Measurements from ENCODE around the gene CLDN19.

CLDN19 gene

DNA sequence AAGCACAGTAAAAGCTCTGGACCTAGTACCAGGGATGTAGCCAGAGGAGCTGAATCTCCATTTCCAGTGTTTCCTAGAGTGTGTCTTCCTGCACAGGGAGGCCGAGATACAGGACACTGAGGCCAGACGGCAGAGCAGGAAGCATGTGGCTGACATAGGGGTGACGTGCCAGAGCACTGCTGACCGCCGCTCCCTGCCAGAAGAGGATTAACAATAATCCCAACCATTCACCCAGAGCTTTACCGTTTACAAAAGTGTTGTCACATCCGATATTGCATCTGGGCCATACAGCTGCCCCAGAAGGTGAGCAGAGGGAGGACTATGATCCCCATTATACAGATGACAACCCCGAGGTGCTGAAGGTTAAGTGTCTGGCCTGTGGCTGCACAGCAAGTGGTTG lies 5.8 kb upstream of the CLDN19 start:
- no peak overlapping the region for H3K4me3 ChIP-seq (ENCODE audit: low read depth, low read length)
- DNase-seq (ENCODE audit: low read depth) = no peak
- TF ChIP-seq CTCF (IDR thresholded peaks at IDR 0.05; ENCODE audit: insufficient read depth, low read depth, low read length, missing control alignments) = no peak

DNA sequence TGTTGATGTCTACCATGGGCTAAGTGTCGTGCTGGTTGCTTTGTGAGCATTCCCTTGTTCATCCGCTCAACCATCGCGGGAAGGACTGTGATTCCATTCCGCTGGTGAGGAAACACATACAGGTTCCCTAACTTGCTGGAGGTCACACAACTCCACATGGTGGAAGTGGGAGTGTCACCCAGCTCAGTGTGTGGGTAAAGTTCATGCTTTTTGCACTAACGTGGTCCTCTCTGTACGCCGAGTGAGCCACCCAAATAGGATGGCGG lies 4.0 kb upstream of the CLDN19 start:
- no peak for TF ChIP-seq CTCF (IDR thresholded peaks at IDR 0.05; ENCODE audit: insufficient read depth, low read depth, low read length, missing control alignments)
- no peak overlapping the region for H3K4me3 ChIP-seq (ENCODE audit: low read depth, low read length)
- DNase-seq (ENCODE audit: low read depth) = no peak

DNA sequence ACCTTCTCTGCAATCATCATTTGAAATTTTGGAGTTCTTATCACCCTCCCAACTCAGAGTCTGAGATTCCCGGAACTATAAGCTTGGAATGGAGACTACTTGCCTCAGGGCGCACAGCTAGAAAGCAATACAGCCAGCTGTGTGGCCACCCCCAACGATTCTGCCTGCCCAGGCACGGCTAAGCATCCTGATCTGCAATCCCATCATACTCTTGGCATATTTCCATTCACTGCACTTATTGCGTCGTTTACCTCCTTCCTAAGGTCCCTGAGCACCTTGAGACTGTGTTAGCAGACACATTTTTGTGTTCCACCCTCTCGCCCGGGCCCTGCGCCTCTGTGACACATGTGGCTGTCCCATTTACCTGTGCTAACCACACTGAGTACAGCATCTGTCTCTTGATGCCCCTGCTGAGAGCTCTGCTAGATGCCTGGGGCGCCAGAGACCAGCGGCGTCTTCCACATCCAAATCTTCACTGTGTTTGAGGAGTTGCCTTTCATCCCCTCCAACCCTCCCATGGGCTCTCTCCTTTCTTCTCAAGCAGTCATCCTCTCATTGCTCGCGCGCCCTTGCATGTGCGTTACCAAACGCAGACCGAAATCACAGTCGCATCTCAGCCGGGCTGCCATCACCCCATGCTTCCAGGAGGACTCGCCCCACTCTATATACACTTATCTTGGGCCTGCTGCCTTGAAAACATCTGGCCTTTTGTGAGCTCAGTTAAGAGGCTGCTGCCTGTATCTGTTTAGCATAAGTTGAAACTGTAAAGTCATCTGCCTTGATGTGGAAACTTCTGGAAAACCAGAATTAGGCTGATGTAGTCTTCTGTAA lies 3.5 kb upstream of the CLDN19 start:
- TF ChIP-seq CTCF (IDR thresholded peaks at IDR 0.05; ENCODE audit: insufficient read depth, low read depth, low read length, missing control alignments) = no peak
- no peak overlapping the region for H3K4me3 ChIP-seq (ENCODE audit: low read depth, low read length)
- no peak for DNase-seq (ENCODE audit: low read depth)

- no peak for DNase-seq (ENCODE audit: low read depth)
Observed at GRCh38 chr1:42742617-42743316, 2.7 kb upstream of the CLDN19 start.

GRCh38 chr1:42742141-42742540 lies 2.1 kb upstream of the CLDN19 start:
- TF ChIP-seq CTCF (IDR thresholded peaks at IDR 0.05; ENCODE audit: insufficient read depth, low read depth, low read length, missing control alignments) = no peak
- no peak for DNase-seq (ENCODE audit: low read depth)

More at GRCh38 chr1:42742617-42743316, 2.7 kb upstream of the CLDN19 start:
- no peak for TF ChIP-seq CTCF (IDR thresholded peaks at IDR 0.05; ENCODE audit: insufficient read depth, low read depth, low read length, missing control alignments)
- H3K4me3 ChIP-seq (ENCODE audit: low read depth, low read length) = no peak overlapping the region

DNA sequence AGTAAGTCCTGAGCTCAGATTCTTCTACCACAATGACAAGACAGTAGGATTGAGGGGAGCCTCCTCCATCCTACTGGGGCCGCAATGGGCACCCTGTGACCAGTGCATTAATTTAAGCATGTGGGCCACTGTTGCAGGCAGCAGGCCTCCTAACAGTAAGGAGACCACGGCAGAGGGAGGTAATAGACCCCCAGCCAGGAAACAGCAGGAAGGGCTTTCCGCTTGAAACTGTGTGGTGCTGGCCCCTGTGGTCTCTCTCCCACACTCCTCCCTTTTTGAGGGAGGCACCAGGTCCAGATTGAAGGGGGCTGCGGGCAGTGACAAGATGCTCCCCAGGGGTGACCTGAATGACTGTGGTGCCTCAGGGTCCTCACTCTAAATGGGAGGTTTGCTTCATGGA lies 1.7 kb upstream of the CLDN19 start:
- DNase-seq (ENCODE audit: low read depth) = no peak
- H3K4me3 ChIP-seq (ENCODE audit: low read depth, low read length) = no peak overlapping the region
- TF ChIP-seq CTCF (IDR thresholded peaks at IDR 0.05; ENCODE audit: insufficient read depth, low read depth, low read length, missing control alignments) = no peak

More at GRCh38 chr1:42742141-42742540, 2.1 kb upstream of the CLDN19 start:
- no peak overlapping the region for H3K4me3 ChIP-seq (ENCODE audit: low read depth, low read length)

Data from GM12865 (cell line).